Measurements from ENCODE around the gene MACROH2A2. TPM values are rescaled to one million over a fixed set of nuclear protein-coding genes. Genes with fewer than 3 reads are reported as not detected.

The MACROH2A2 gene
- total and polyA plus RNA-seq, 2 of the 8 experiments (the other 6 are each of a cell fraction or from before 2014, with no cell fraction given) = 7.9 to 9.3 TPM

- Histone ChIP-seq H3K27me3 (replicated peaks in 1 of 4; ENCODE audit: control insufficient read depth in 3 of 4, extremely low read depth in 1 of 4, insufficient read depth in 3 of 4, low read length in 3 of 4) (peaks cover 0 to 25% (median 19%) of the 10 kb centered on the region in 4 experiments; a peak in 6 of 7 replicates), H3K36me3 (ENCODE audit: control insufficient read depth in 2 of 4, insufficient read depth in 4 of 4, low read length in 3 of 4) (no peaks in the 10 kb centered on the region), H3K79me1 (ENCODE audit: low read depth, low read length) (no peaks in the 10 kb centered on the region), H3K9ac (replicated peaks in 1 of 4; ENCODE audit: extremely low read depth in 1 of 4, low read depth in 3 of 4, low read length in 3 of 4) (no peak overlapping the region), H3K23ac (ENCODE audit: insufficient read length) (no peak overlapping the region), H3K4me2 (ENCODE audit: insufficient read depth in 1 of 2, low read depth in 2 of 2, low read length in 2 of 2) (peak overlapping the region; percentile 78 to 83; a peak in 3 of 4 replicates), H3K9me3 (ENCODE audit: insufficient read depth in 2 of 2, low read depth in 1 of 2, low read length in 1 of 2) (no peaks in the 10 kb centered on the region), H3K23me2 (ENCODE audit: low read depth, low read length) (peaks cover 12% of the 10 kb centered on the region; the same call in 1 of the 2 replicates), H2BK15ac (ENCODE audit: low read length) (no peak overlapping the region), H3K18ac (ENCODE audit: extremely low read depth, low read length) (no peak overlapping the region), H3K79me2 (ENCODE audit: control insufficient read depth in 1 of 2, insufficient read depth in 2 of 2, low read length in 2 of 2) (no peaks in the 10 kb centered on the region), H2BK5ac (ENCODE audit: low read depth, low read length) (no peak overlapping the region), H4K20me1 (replicated peaks in 1 of 2; ENCODE audit: control insufficient read depth in 1 of 2, insufficient read depth in 2 of 2, low read length in 2 of 2) (peaks cover 0 to 2% of the 10 kb centered on the region in 2 experiments), H3K27ac (ENCODE audit: low read depth, low read length) (no peak overlapping the region), H3K4me1 (replicated peaks in 1 of 4; ENCODE audit: control insufficient read depth in 3 of 4, insufficient read depth in 4 of 4, low read length in 3 of 4) (peaks cover 0 to 4% (median 1%) of the 10 kb centered on the region in 4 experiments; a peak in 2 of 7 replicates), H2AK5ac (ENCODE audit: low read depth, low read length) (no peak overlapping the region), H2AFZ (ENCODE audit: low read length) (no peak overlapping the region), H2BK120ac (replicated peaks; ENCODE audit: low read depth, low read length) (no peak overlapping the region), H2BK12ac (ENCODE audit: low read depth, low read length) (0 out of 2 replicates have a peak overlapping the region, but pooled peaks have one; percentile 39), H3K4ac (replicated peaks; ENCODE audit: insufficient read length, low read depth, low read length) (no peak overlapping the region), H3K4me3 (ENCODE audit: extremely low read depth in 1 of 4, insufficient read depth in 2 of 4, low read depth in 3 of 4, low read length in 4 of 4) (peak overlapping the region; percentile 63 to 71 (median 66); a peak in 3 of 8 replicates), H2BK20ac (ENCODE audit: low read length) (no peak overlapping the region), H4K91ac (replicated peaks; ENCODE audit: insufficient read length, low read length) (no peak overlapping the region), H3K14ac (ENCODE audit: insufficient read length) (no peak overlapping the region), H3K56ac (replicated peaks; ENCODE audit: insufficient read length, low read depth, low read length) (no peak overlapping the region), H4K8ac (ENCODE audit: extremely low read depth, insufficient read depth, low read length) (no peak overlapping the region), H4K5ac (ENCODE audit: insufficient read length, low read depth, low read length) (no peak overlapping the region)
- no peak for DNase-seq (ENCODE audit: low read depth in 1 of 2, low spot score in 2 of 2)
- ChIA-PET CTCF (ENCODE audit: partially characterized antibody) (interaction anchor here (0.6 kb wide), 1 partner anchor 14 kb away, joined by 3 read pairs; the partner anchor contains the start of gene TYSND1), POLR2A (ENCODE audit: partially characterized antibody) (interaction anchor here (0.7 to 2.8 kb wide), 2 partner anchors 9 to 15 kb away, joined by 3 to 11 read pairs; partner anchors contain the start of gene TYSND1)
- no peak for FAIRE-seq
- TF ChIP-seq SIRT6 (IDR thresholded peaks at IDR 0.05; ENCODE audit: low read length) = no peak
- TF ChIP-seq NRF1 (IDR thresholded peaks at IDR 0.05; ENCODE audit: low read depth, low read length) = no peak
- no peak for TF ChIP-seq EGR1 (IDR thresholded peaks at IDR 0.05; ENCODE audit: borderline replicate concordance, low read depth, low read length)
- no peak for TF ChIP-seq HDAC6 (IDR thresholded peaks at IDR 0.05; ENCODE audit: low read depth, low read length)
- TF ChIP-seq YY1 (IDR thresholded peaks at IDR 0.05; ENCODE audit: low read depth, low read length) = no peak
- TF ChIP-seq SP1 (IDR thresholded peaks at IDR 0.05; ENCODE audit: low read depth, low read length) = no peak
- no peak for TF ChIP-seq CHD1 (IDR thresholded peaks at IDR 0.05; ENCODE audit: low read depth, low read length)
- TF ChIP-seq KDM5A (IDR thresholded peaks at IDR 0.05; ENCODE audit: low read length) = no peak
- no peak for TF ChIP-seq KDM1A (IDR thresholded peaks at IDR 0.05; ENCODE audit: borderline replicate concordance, low read length)
- TF ChIP-seq SP4 (IDR thresholded peaks at IDR 0.05; ENCODE audit: low read length) = no peak
- TF ChIP-seq MAX (IDR thresholded peaks at IDR 0.05) = no peak
- no peak for TF ChIP-seq JUN (IDR thresholded peaks at IDR 0.05; ENCODE audit: low read depth, low read length)
- WGBS, 2 experiments (ENCODE audit: extremely low coverage in 1 of 2, insufficient coverage in 1 of 2, insufficient read length in 1 of 2, insufficient replicate concordance in 2 of 2, low coverage in 1 of 2, low lambda C conversion rate in 2 of 2, missing lambda C conversion rate in 1 of 2) = 85% methylated on average over 4 of the region's 4 CpGs; no CpG with 5 or more reads in 1 of the 2 experiments
Observed at GRCh38 chr10:70131560-70131937, 78.9 kb downstream of the MACROH2A2 start.
